HL-60 (cell line): ENCODE measurements around the gene FCHSD2.

Source experiments
- GABPA ChIP-seq: IDR thresholded peaks from 2 replicates; pipeline ENCODE4 v1.6.1; 2012; ENCODE audit warnings: low read depth
- POLR2AphosphoS5 ChIP-seq: IDR thresholded peaks from 2 replicates; pipeline ENCODE4 v1.6.1; 2012; ENCODE audit warnings: low read depth
- TF ChIP-seq, protein P1 (sequence below): IDR thresholded peaks from one replicate; pipeline ENCODE4 v1.5.1; 2011; ENCODE audit warnings: low read length, control low read depth, inconsistent platforms; ENCODE audit not compliant: insufficient read depth
- TF ChIP-seq, protein P2 (sequence below): IDR thresholded peaks from 2 replicates; pipeline ENCODE4 v1.6.1; 2012; ENCODE audit warnings: low read depth; ENCODE audit not compliant: insufficient replicate concordance

DNA sequence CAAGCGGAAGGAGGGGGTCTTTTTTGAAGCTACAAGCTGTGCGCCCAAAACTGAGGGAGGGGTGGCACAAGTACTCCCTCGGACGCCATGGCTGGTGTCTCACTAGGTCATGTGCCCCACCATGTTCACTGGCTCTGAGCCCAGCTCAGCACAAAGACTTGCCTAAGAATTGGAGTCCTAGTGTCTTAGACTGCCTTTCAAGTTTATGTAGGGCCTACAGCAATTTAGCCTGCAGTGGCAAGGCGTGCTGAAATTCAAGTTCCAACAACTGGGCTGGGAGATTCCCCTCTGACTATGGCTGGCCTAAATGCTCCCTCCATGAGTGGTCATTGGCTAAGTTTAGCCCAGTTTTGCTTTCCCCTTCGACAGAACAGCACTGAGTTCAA, 27.3 kb downstream of the FCHSD2 start:
- TF ChIP-seq, protein P1, sequence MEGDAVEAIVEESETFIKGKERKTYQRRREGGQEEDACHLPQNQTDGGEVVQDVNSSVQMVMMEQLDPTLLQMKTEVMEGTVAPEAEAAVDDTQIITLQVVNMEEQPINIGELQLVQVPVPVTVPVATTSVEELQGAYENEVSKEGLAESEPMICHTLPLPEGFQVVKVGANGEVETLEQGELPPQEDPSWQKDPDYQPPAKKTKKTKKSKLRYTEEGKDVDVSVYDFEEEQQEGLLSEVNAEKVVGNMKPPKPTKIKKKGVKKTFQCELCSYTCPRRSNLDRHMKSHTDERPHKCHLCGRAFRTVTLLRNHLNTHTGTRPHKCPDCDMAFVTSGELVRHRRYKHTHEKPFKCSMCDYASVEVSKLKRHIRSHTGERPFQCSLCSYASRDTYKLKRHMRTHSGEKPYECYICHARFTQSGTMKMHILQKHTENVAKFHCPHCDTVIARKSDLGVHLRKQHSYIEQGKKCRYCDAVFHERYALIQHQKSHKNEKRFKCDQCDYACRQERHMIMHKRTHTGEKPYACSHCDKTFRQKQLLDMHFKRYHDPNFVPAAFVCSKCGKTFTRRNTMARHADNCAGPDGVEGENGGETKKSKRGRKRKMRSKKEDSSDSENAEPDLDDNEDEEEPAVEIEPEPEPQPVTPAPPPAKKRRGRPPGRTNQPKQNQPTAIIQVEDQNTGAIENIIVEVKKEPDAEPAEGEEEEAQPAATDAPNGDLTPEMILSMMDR, result no peak
- TF ChIP-seq POLR2AphosphoS5, result no peak
- TF ChIP-seq, protein P2, sequence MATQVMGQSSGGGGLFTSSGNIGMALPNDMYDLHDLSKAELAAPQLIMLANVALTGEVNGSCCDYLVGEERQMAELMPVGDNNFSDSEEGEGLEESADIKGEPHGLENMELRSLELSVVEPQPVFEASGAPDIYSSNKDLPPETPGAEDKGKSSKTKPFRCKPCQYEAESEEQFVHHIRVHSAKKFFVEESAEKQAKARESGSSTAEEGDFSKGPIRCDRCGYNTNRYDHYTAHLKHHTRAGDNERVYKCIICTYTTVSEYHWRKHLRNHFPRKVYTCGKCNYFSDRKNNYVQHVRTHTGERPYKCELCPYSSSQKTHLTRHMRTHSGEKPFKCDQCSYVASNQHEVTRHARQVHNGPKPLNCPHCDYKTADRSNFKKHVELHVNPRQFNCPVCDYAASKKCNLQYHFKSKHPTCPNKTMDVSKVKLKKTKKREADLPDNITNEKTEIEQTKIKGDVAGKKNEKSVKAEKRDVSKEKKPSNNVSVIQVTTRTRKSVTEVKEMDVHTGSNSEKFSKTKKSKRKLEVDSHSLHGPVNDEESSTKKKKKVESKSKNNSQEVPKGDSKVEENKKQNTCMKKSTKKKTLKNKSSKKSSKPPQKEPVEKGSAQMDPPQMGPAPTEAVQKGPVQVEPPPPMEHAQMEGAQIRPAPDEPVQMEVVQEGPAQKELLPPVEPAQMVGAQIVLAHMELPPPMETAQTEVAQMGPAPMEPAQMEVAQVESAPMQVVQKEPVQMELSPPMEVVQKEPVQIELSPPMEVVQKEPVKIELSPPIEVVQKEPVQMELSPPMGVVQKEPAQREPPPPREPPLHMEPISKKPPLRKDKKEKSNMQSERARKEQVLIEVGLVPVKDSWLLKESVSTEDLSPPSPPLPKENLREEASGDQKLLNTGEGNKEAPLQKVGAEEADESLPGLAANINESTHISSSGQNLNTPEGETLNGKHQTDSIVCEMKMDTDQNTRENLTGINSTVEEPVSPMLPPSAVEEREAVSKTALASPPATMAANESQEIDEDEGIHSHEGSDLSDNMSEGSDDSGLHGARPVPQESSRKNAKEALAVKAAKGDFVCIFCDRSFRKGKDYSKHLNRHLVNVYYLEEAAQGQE, result no peak
- no peak for TF ChIP-seq GABPA
